ENCODE results near the gene INPP5A. TPM values are rescaled to one million over a fixed set of nuclear protein-coding genes. Genes with fewer than 3 reads are reported as not detected.

Gene INPP5A
- total RNA-seq, 1 donor from 2014 or later: 14.2 TPM

DNA sequence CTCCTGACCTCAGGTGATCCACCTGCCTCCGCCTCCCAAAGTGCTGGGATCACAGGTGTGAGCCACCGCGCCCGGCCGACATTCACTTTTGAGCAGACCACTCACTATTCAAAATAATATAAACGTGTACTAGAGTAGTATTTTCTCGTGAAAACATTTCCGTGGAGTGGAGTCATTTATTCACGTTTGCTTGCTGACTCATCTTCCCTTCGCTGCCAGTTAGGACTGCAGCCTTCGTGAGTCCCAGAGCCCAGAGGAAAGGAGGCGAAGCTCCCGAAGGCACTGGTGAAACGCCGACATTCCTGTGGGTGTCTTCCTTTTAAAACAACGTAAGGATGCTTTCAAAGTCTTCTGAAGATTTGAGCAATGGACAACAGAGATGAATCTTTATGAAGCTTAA, 10.9 kb upstream of the INPP5A start:
- Mint-ChIP-seq H3K4me1 (peaks cover 8% of the 10 kb centered on the region), H3K9me3 (peaks cover 22% of the 10 kb centered on the region), H3K36me3 (peaks cover 3% of the 10 kb centered on the region), H3K4me3 (no peak overlapping the region), H3K27me3 (ENCODE audit: insufficient read depth, low read depth) (peaks cover 11% of the 10 kb centered on the region), H3K27ac (no peak overlapping the region)
- H2AFZ ChIP-seq (replicated peaks): no peak overlapping the region
- H3K36me3 ChIP-seq: no peaks in the 10 kb centered on the region
- H3K27me3 ChIP-seq: peaks cover 31% of the 10 kb centered on the region
- H3K4me2 ChIP-seq: no peak overlapping the region
- no peaks in the 10 kb centered on the region for H3F3A ChIP-seq (ENCODE audit: low read depth)
- H3K79me2 ChIP-seq (ENCODE audit: low read depth): no peaks in the 10 kb centered on the region
- peaks cover 12% of the 10 kb centered on the region for H3K9me3 ChIP-seq (ENCODE audit: low read depth)
- DNase-seq (ENCODE audit: low spot score): no peak
- H3K27ac ChIP-seq: no peak overlapping the region
- H4K20me1 ChIP-seq (ENCODE audit: low read depth): no peaks in the 10 kb centered on the region
- H3K4me3 ChIP-seq: no peak overlapping the region
- no peak overlapping the region for H3K9ac ChIP-seq
- H3K4me1 ChIP-seq: no peaks in the 10 kb centered on the region
- no peak for TF ChIP-seq EZH2 (IDR thresholded peaks at IDR 0.05)
- TF ChIP-seq, protein P1, sequence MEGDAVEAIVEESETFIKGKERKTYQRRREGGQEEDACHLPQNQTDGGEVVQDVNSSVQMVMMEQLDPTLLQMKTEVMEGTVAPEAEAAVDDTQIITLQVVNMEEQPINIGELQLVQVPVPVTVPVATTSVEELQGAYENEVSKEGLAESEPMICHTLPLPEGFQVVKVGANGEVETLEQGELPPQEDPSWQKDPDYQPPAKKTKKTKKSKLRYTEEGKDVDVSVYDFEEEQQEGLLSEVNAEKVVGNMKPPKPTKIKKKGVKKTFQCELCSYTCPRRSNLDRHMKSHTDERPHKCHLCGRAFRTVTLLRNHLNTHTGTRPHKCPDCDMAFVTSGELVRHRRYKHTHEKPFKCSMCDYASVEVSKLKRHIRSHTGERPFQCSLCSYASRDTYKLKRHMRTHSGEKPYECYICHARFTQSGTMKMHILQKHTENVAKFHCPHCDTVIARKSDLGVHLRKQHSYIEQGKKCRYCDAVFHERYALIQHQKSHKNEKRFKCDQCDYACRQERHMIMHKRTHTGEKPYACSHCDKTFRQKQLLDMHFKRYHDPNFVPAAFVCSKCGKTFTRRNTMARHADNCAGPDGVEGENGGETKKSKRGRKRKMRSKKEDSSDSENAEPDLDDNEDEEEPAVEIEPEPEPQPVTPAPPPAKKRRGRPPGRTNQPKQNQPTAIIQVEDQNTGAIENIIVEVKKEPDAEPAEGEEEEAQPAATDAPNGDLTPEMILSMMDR (IDR thresholded peaks at IDR 0.05): no peak

DNA sequence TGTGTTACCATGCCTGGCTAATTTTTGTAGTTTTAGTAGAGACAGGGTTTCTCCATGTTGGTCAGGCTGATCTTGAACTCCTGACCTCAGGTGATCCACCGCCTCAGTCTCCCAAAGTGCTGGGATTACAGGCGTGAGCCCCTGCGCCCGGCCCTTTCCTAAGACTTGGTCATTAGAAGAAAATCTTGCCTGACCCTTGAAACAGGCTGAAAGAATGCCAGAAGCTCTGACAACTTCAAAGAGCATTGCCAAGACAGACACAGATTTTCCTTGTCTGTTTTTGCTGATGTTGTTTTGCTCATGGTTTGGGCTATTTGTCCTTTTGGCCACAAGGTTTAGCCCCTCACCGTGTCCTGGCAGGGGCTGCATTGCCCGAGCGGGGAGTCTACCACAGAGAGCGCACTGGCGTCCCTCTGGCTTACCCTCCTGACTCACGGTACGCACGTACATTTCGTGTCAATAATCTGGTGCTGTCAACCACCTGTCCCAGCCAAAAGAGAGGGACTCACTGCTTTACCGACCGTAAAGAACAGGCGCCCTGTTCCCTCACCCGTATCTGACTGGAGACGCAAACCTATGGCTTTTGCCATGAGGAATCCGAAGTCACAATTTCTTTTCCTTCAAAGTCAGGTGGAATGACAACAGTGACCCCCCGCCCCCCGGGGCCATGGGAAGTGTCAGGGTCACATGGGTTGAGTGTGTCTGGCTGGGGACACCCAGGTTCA, 10.1 kb upstream of the INPP5A start:
- Mint-ChIP-seq H3K27ac (no peak overlapping the region), H3K4me3 (no peak overlapping the region), H3K36me3 (peaks cover 4% of the 10 kb centered on the region), H3K9me3 (peaks cover 29% of the 10 kb centered on the region), H3K4me1 (peaks cover 8% of the 10 kb centered on the region), H3K27me3 (ENCODE audit: insufficient read depth, low read depth) (peaks cover 13% of the 10 kb centered on the region)
- Histone ChIP-seq H3F3A (ENCODE audit: low read depth) (no peaks in the 10 kb centered on the region), H3K4me2 (no peak overlapping the region), H2AFZ (replicated peaks) (no peak overlapping the region), H3K27me3 (peaks cover 29% of the 10 kb centered on the region), H3K36me3 (no peaks in the 10 kb centered on the region), H3K4me1 (no peaks in the 10 kb centered on the region), H3K9ac (no peak overlapping the region), H3K27ac (no peak overlapping the region), H4K20me1 (ENCODE audit: low read depth) (no peaks in the 10 kb centered on the region), H3K79me2 (ENCODE audit: low read depth) (no peaks in the 10 kb centered on the region), H3K4me3 (no peak overlapping the region), H3K9me3 (ENCODE audit: low read depth) (peaks cover 13% of the 10 kb centered on the region)
- DNase-seq (ENCODE audit: low spot score): no peak
- TF ChIP-seq EZH2phosphoT487 (IDR thresholded peaks at IDR 0.05): no peak
- TF ChIP-seq EZH2 (IDR thresholded peaks at IDR 0.05): no peak
- TF ChIP-seq, protein P1 (IDR thresholded peaks at IDR 0.05): no peak

DNA sequence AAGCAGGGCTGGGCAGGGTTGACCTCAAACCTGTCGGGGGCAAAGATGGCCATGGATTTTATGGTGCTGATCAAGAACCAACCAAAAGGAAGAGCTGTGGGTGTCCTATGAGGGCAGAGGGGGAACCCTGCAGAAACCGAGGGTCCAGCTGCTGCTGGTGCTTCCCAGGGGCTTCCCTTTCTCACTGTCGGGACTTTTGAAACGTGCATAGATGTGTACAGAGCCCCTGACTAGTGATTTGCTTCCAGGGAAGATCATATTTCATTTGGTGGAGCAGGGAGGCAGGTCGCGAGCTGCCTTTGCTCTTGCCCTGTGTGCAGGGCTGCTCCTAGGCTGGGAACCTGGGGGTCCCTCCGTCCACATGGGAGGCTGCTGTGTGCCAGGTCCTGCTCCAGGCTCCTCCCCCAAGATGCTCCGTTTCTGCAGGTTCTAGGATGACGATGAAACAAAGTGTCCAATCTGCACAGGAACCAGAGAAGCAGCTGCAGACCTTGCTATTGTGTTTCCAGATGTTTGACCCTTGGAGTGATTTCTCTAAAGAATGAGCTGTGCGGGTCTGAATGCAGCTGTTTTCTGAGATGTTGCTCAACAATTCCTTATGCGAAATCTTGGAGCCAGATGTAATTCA, 9.4 kb upstream of the INPP5A start:
- no peak overlapping the region for H3K4me3 ChIP-seq
- TF ChIP-seq EZH2 (IDR thresholded peaks at IDR 0.05) (no peak), EZH2phosphoT487 (IDR thresholded peaks at IDR 0.05) (no peak)
- TF ChIP-seq, protein P1 (IDR thresholded peaks at IDR 0.05): no peak
- H3K27ac ChIP-seq: no peak overlapping the region
- H3K4me2 ChIP-seq: no peak overlapping the region
- H3K9ac ChIP-seq: no peak overlapping the region
- Mint-ChIP-seq H3K27ac (no peak overlapping the region), H3K27me3 (ENCODE audit: insufficient read depth, low read depth) (peaks cover 14% of the 10 kb centered on the region), H3K36me3 (peaks cover 4% of the 10 kb centered on the region), H3K4me1 (peaks cover 8% of the 10 kb centered on the region), H3K9me3 (peaks cover 29% of the 10 kb centered on the region), H3K4me3 (no peak overlapping the region)
- H3K27me3 ChIP-seq: peaks cover 29% of the 10 kb centered on the region
- H3K79me2 ChIP-seq (ENCODE audit: low read depth): no peaks in the 10 kb centered on the region
- no peaks in the 10 kb centered on the region for H3K4me1 ChIP-seq
- DNase-seq (ENCODE audit: low spot score): no peak
- H2AFZ ChIP-seq (replicated peaks): no peak overlapping the region
- H3F3A ChIP-seq (ENCODE audit: low read depth): no peaks in the 10 kb centered on the region
- no peaks in the 10 kb centered on the region for H3K36me3 ChIP-seq
- no peaks in the 10 kb centered on the region for H4K20me1 ChIP-seq (ENCODE audit: low read depth)
- H3K9me3 ChIP-seq (ENCODE audit: low read depth): peaks cover 13% of the 10 kb centered on the region
